ENCODE measurements around the gene SEMA4C. TPM values are rescaled to one million over a fixed set of nuclear protein-coding genes. Genes with fewer than 3 reads are reported as not detected.

Gene SEMA4C
- polyA plus RNA-seq, 1 of the 3 experiments (the other 2 are of a cell fraction), result 34.8 TPM

GRCh38 chr2:96879545-96880040 is 9.7 kb upstream of the SEMA4C start (continued):
- TF ChIP-seq REST (IDR thresholded peaks at IDR 0.05; ENCODE audit: low read depth, low read length) (no peak), NRF1 (IDR thresholded peaks at IDR 0.05; ENCODE audit: low read depth, low read length) (no peak), EZH2phosphoT487 (IDR thresholded peaks at IDR 0.05; ENCODE audit: borderline replicate concordance, low read depth) (no peak), MAX (IDR thresholded peaks at IDR 0.05; ENCODE audit: low read depth) (no peak), TCF12 (IDR thresholded peaks at IDR 0.05) (no peak), EP300 (IDR thresholded peaks at IDR 0.05; ENCODE audit: borderline replicate concordance in 1 of 2, low read depth in 1 of 2, low read length in 1 of 2) (no peak), TAF1 (IDR thresholded peaks at IDR 0.05; ENCODE audit: borderline replicate concordance, low read depth, low read length) (no peak), RFX5 (IDR thresholded peaks at IDR 0.05; ENCODE audit: low read length) (no peak), PBX3 (IDR thresholded peaks at IDR 0.05) (no peak), ELF1 (IDR thresholded peaks at IDR 0.05) (no peak), USF1 (IDR thresholded peaks at IDR 0.05; ENCODE audit: borderline replicate concordance, low read depth) (no peak), NFIC (IDR thresholded peaks at IDR 0.05; ENCODE audit: borderline replicate concordance) (no peak), MXI1 (IDR thresholded peaks at IDR 0.05; ENCODE audit: low read depth, low read length) (no peak)

GRCh38 chr2:96878796-96879544 is 9.1 kb upstream of the SEMA4C start:
- no peaks in the 10 kb centered on the region for H3K9me3 ChIP-seq
- H3K79me2 ChIP-seq (ENCODE audit: insufficient read depth), result no peaks in the 10 kb centered on the region
- no peak overlapping the region for H2AFZ ChIP-seq (ENCODE audit: low read depth)
- no peak overlapping the region for H3K9ac ChIP-seq
- no peaks in the 10 kb centered on the region for H4K20me1 ChIP-seq (ENCODE audit: insufficient read depth)
- WGBS (ENCODE audit: low lambda C conversion rate), result 95% methylated on average over 7 of the region's 22 CpGs
- H3K4me2 ChIP-seq, result no peak overlapping the region
- H3K36me3 ChIP-seq (replicated peaks in 1 of 2; ENCODE audit: control insufficient read depth in 1 of 2, insufficient read depth in 2 of 2, low read length in 1 of 2), result no peaks in the 10 kb centered on the region
- no peaks in the 10 kb centered on the region for H3K9me2 ChIP-seq
- H3K4me3 ChIP-seq (ENCODE audit: low read depth in 2 of 2, low read length in 1 of 2), result no peak overlapping the region
- H3F3A ChIP-seq (replicated peaks; ENCODE audit: insufficient read depth), result no peaks in the 10 kb centered on the region
- ChIA-PET POLR2A (interaction anchor here (1.4 kb wide), 1 partner anchor 21 kb away, joined by 3 read pairs; the partner anchor contains the start of gene ANKRD39), CTCF (interaction anchor here (1.0 to 2.0 kb wide), 4 partner anchors 8 to 21 kb away, joined by 3 to 9 read pairs (median 5); partner anchors contain the start of genes ANKRD39 and SEMA4C)
- H3K27me3 ChIP-seq (ENCODE audit: insufficient read depth), result no peaks in the 10 kb centered on the region
- no peak overlapping the region for H3K27ac ChIP-seq (ENCODE audit: low read depth in 2 of 2, low read length in 1 of 2)
- no peak for DNase-seq
- H3K4me1 ChIP-seq (ENCODE audit: control insufficient read depth in 1 of 2, insufficient read depth in 2 of 2, low read depth in 1 of 2, low read length in 1 of 2), result peaks cover 0 to 41% of the 10 kb centered on the region in 2 experiments; a peak in 2 of 4 replicates
- TF ChIP-seq FOSL2 (IDR thresholded peaks at IDR 0.05; ENCODE audit: borderline replicate concordance, low read depth) (no peak), GATA2 (CRISPR knock-in tag; IDR thresholded peaks at IDR 0.05) (no peak), EP300 (IDR thresholded peaks at IDR 0.05; ENCODE audit: borderline replicate concordance in 1 of 2, low read depth in 1 of 2, low read length in 1 of 2) (no peak), RFX5 (IDR thresholded peaks at IDR 0.05; ENCODE audit: low read length) (no peak), CHD2 (IDR thresholded peaks at IDR 0.05; ENCODE audit: low read length, partially characterized antibody) (no peak), ELF1 (IDR thresholded peaks at IDR 0.05) (no peak), ZBTB33 (IDR thresholded peaks at IDR 0.05; ENCODE audit: borderline replicate concordance, low read depth) (no peak), EZH2phosphoT487 (IDR thresholded peaks at IDR 0.05; ENCODE audit: borderline replicate concordance, low read depth) (no peak), RXRA (IDR thresholded peaks at IDR 0.05; ENCODE audit: borderline replicate concordance, low read depth) (no peak), TCF12 (IDR thresholded peaks at IDR 0.05) (no peak), MEF2A (IDR thresholded peaks at IDR 0.05; ENCODE audit: borderline replicate concordance, low read depth) (no peak), NRF1 (IDR thresholded peaks at IDR 0.05; ENCODE audit: low read depth, low read length) (no peak)
- TF ChIP-seq, protein P1, sequence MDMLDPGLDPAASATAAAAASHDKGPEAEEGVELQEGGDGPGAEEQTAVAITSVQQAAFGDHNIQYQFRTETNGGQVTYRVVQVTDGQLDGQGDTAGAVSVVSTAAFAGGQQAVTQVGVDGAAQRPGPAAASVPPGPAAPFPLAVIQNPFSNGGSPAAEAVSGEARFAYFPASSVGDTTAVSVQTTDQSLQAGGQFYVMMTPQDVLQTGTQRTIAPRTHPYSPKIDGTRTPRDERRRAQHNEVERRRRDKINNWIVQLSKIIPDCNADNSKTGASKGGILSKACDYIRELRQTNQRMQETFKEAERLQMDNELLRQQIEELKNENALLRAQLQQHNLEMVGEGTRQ (IDR thresholded peaks at IDR 0.05; ENCODE audit: borderline replicate concordance, low read depth, low read length), result no peak

Data from SK-N-SH (cell line).